SK-N-SH treated with all-trans-retinoic acid at 6 μM for 48 hours (cell line): ENCODE measurements around the gene S100A1.
A peak's percentile ranks its signal among the peaks of the same experiment; 100 is the strongest.

Experiments
- ATAC-seq: fragments of 200-7000 bp; cut with Tn5 transposase; 3 replicates; pipeline ENCODE4 v1.9.1; 2020; ENCODE audit warnings: mild to moderate bottlenecking, moderate library complexity
- ARNTL ChIP-seq: fragments of 450-650 bp; formaldehyde crosslinking; IDR thresholded peaks from 2 replicates; pipeline ENCODE4 v1.5.0; 2020; ENCODE audit warnings: low read depth, mild to moderate bottlenecking, moderate library complexity, borderline replicate concordance
- BACH2 ChIP-seq: fragments of 250-450 bp; sonication (Bioruptor Pico); IDR thresholded peaks from 2 replicates; pipeline ENCODE4 v1.9.0; 2021; ENCODE audit warnings: mild to moderate bottlenecking, borderline replicate concordance
- CSRNP3 ChIP-seq: fragments of 250-450 bp; sonication (Bioruptor Pico); IDR thresholded peaks from 2 replicates; pipeline ENCODE4 v1.5.1; 2021; ENCODE audit warnings: mild to moderate bottlenecking, moderate library complexity
- GLIS3 ChIP-seq: fragments of 250-450 bp; sonication (Bioruptor Pico); IDR thresholded peaks from 2 replicates; pipeline ENCODE4 v1.5.0; 2020; ENCODE audit warnings: mild to moderate bottlenecking, moderate library complexity
- ISL1 ChIP-seq: fragments of 250-450 bp; sonication (Bioruptor Pico); IDR thresholded peaks from 2 replicates; pipeline ENCODE4 v2.1.2; 2022; ENCODE audit warnings: mild to moderate bottlenecking, moderate library complexity
- OSR1 ChIP-seq: fragments of 250-450 bp; sonication (Bioruptor Pico); IDR thresholded peaks from 2 replicates; pipeline ENCODE4 v1.8.0; 2022; ENCODE audit warnings: moderate library complexity, mild to moderate bottlenecking, inconsistent platforms
- POU6F1 ChIP-seq: fragments of 250-450 bp; sonication (Bioruptor Pico); IDR thresholded peaks from 2 replicates; pipeline ENCODE4 v1.8.0; 2021; ENCODE audit warnings: low read depth, mild to moderate bottlenecking, moderate library complexity, borderline replicate concordance
- PPARA ChIP-seq: fragments of 250-450 bp; sonication (Bioruptor Pico); IDR thresholded peaks from 2 replicates; pipeline ENCODE4 v1.5.0; 2020; ENCODE audit warnings: mild to moderate bottlenecking, borderline replicate concordance
- RARB ChIP-seq: fragments of 250-450 bp; sonication (Bioruptor Pico); IDR thresholded peaks from 2 replicates; pipeline ENCODE4 v1.8.0; 2021; ENCODE audit warnings: mild to moderate bottlenecking, moderate library complexity
- SNAI2 ChIP-seq: fragments of 250-450 bp; sonication (Bioruptor Pico); IDR thresholded peaks from 2 replicates; pipeline ENCODE4 v1.5.0; 2020; ENCODE audit warnings: mild to moderate bottlenecking, moderate library complexity
- TCF4 ChIP-seq: fragments of 250-450 bp; sonication (Bioruptor Pico); IDR thresholded peaks from 2 replicates; pipeline ENCODE4 v1.8.0; 2021; ENCODE audit warnings: mild to moderate bottlenecking, moderate library complexity, borderline replicate concordance
- TOX ChIP-seq: fragments of 250-450 bp; sonication (Bioruptor Pico); IDR thresholded peaks from 2 replicates; pipeline ENCODE4 v1.8.0; 2021; ENCODE audit warnings: mild to moderate bottlenecking, moderate library complexity, borderline replicate concordance
- ZFP3 ChIP-seq: fragments of 250-450 bp; sonication (Bioruptor Pico); IDR thresholded peaks from 2 replicates; pipeline ENCODE4 v1.5.0; 2020; ENCODE audit warnings: mild to moderate bottlenecking, moderate library complexity
- ZFP30 ChIP-seq: fragments of 450-650 bp; formaldehyde crosslinking; IDR thresholded peaks from 2 replicates; pipeline ENCODE4 v1.5.0; 2022; ENCODE audit warnings: mild to moderate bottlenecking, moderate library complexity
- ZNF565 ChIP-seq: fragments of 450-650 bp; formaldehyde crosslinking; conservative IDR thresholded peaks from 2 replicates; pipeline ENCODE4 v1.5.0; 2020; ENCODE audit warnings: low read depth, mild to moderate bottlenecking, moderate library complexity
- ZNF70 ChIP-seq: fragments of 450-650 bp; formaldehyde crosslinking; IDR thresholded peaks from 2 replicates; pipeline ENCODE4 v1.5.0; 2020; ENCODE audit warnings: mild to moderate bottlenecking, moderate library complexity
- ZNF8 ChIP-seq: fragments of 450-650 bp; formaldehyde crosslinking; IDR thresholded peaks from 2 replicates; pipeline ENCODE4 v1.5.0; 2020; ENCODE audit warnings: mild to moderate bottlenecking, moderate library complexity
- TF ChIP-seq, protein P1 (sequence below): fragments of 250-450 bp; sonication (Bioruptor Pico); IDR thresholded peaks from 2 replicates; pipeline ENCODE4 v1.8.0; 2020; ENCODE audit warnings: mild to moderate bottlenecking, moderate library complexity, borderline replicate concordance
- TF ChIP-seq, protein P2 (sequence below): fragments of 250-450 bp; sonication (Bioruptor Pico); IDR thresholded peaks from 2 replicates; pipeline ENCODE4 v1.5.0; 2020; ENCODE audit warnings: mild to moderate bottlenecking, moderate library complexity

Gene S100A1

DNA sequence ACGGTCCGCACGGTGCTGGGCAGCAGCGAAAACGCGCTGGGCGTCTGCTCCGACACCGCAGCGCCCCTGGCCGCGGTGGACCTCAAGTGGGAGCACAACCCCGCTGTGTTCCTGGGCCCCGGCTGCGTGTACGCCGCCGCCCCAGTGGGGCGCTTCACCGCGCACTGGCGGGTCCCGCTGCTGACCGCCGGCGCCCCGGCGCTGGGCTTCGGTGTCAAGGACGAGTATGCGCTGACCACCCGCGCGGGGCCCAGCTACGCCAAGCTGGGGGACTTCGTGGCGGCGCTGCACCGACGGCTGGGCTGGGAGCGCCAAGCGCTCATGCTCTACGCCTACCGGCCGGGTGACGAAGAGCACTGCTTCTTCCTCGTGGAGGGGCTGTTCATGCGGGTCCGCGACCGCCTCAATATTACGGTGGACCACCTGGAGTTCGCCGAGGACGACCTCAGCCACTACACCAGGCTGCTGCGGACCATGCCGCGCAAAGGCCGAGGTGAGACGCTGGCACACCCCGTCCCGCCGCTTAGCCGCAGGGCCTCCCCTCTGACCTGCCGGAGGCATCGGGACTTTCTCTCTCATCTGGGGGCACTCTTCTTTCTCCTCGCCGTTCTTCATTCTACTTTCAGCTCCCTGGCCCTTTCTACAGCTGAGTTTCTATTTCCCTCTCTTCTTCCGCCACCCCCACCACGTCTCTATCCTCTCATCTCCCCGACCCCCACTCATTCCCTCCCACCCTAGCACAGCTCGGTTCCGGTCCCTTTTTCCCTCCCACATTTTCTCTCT, 51.3 kb downstream of the S100A1 start:
- TF ChIP-seq ZNF70 (CRISPR knock-in tag) (no peak), TOX (CRISPR knock-in tag) (no peak), OSR1 (CRISPR knock-in tag) (no peak), ZFP30 (no peak), ZNF565 (no peak), CSRNP3 (no peak), TCF4 (CRISPR knock-in tag) (no peak), PPARA (no peak), POU6F1 (CRISPR knock-in tag) (no peak), ZFP3 (CRISPR knock-in tag) (no peak), RARB (CRISPR knock-in tag) (no peak), ISL1 (CRISPR knock-in tag) (no peak)
- TF ChIP-seq, protein P1, sequence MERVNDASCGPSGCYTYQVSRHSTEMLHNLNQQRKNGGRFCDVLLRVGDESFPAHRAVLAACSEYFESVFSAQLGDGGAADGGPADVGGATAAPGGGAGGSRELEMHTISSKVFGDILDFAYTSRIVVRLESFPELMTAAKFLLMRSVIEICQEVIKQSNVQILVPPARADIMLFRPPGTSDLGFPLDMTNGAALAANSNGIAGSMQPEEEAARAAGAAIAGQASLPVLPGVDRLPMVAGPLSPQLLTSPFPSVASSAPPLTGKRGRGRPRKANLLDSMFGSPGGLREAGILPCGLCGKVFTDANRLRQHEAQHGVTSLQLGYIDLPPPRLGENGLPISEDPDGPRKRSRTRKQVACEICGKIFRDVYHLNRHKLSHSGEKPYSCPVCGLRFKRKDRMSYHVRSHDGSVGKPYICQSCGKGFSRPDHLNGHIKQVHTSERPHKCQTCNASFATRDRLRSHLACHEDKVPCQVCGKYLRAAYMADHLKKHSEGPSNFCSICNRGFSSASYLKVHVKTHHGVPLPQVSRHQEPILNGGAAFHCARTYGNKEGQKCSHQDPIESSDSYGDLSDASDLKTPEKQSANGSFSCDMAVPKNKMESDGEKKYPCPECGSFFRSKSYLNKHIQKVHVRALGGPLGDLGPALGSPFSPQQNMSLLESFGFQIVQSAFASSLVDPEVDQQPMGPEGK, result no peak
- TF ChIP-seq, protein P2, sequence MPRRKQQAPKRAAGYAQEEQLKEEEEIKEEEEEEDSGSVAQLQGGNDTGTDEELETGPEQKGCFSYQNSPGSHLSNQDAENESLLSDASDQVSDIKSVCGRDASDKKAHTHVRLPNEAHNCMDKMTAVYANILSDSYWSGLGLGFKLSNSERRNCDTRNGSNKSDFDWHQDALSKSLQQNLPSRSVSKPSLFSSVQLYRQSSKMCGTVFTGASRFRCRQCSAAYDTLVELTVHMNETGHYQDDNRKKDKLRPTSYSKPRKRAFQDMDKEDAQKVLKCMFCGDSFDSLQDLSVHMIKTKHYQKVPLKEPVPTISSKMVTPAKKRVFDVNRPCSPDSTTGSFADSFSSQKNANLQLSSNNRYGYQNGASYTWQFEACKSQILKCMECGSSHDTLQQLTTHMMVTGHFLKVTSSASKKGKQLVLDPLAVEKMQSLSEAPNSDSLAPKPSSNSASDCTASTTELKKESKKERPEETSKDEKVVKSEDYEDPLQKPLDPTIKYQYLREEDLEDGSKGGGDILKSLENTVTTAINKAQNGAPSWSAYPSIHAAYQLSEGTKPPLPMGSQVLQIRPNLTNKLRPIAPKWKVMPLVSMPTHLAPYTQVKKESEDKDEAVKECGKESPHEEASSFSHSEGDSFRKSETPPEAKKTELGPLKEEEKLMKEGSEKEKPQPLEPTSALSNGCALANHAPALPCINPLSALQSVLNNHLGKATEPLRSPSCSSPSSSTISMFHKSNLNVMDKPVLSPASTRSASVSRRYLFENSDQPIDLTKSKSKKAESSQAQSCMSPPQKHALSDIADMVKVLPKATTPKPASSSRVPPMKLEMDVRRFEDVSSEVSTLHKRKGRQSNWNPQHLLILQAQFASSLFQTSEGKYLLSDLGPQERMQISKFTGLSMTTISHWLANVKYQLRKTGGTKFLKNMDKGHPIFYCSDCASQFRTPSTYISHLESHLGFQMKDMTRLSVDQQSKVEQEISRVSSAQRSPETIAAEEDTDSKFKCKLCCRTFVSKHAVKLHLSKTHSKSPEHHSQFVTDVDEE (CRISPR knock-in tag), result no peak
- ATAC-seq, result peak; percentile 46

DNA sequence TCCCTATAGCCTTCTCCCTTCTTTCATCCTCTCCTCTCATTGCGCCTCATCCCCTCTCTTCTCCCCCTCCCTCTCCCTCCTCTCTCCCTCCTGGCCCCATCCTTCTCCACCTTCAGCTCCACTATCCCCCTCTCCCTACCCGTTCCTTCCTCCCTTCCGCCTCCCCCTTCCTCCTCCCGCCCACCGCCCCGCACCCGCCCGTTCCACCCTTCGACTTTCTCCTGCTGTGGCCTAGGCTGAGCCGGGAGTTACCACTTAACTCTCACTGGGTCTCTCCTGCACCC, 51.8 kb downstream of the S100A1 start:
- ATAC-seq, result no peak
- no peak for TF ChIP-seq OSR1 (CRISPR knock-in tag)
- TF ChIP-seq TCF4 (CRISPR knock-in tag), result no peak
- TF ChIP-seq SNAI2 (CRISPR knock-in tag), result no peak
- no peak for TF ChIP-seq PPARA
- TF ChIP-seq BACH2 (CRISPR knock-in tag), result no peak
- TF ChIP-seq GLIS3 (CRISPR knock-in tag), result no peak
- TF ChIP-seq ZNF8 (CRISPR knock-in tag), result no peak
- TF ChIP-seq, protein P1, result no peak
- no peak for TF ChIP-seq POU6F1 (CRISPR knock-in tag)
- no peak for TF ChIP-seq ARNTL
